GM18951 (cell line): ENCODE results near the gene ACBD6.
"Not testable (repeated sequence)": the region's sequence is repeated elsewhere in the genome, so short reads cannot be mapped to it uniquely, and the experiment has no call there.

Experiments
- POLR2A ChIP-seq: IDR thresholded peaks from 4 replicates; pipeline ENCODE4 v1.6.1; 2011; ENCODE audit warnings: mild to moderate bottlenecking; ENCODE audit not compliant: insufficient read length, insufficient read depth; ENCODE audit errors: extremely low read depth
- in situ Hi-C: fragments of 300-500 bp; cut with MboI; formaldehyde crosslinking; loops from one replicate; pipeline ENCODE4 v1.12.0; 2022; ENCODE audit warnings: low sequenced_read_pairs, mixed read lengths, inconsistent platforms; ENCODE audit not compliant: unreplicated experiment

The ACBD6 gene

DNA sequence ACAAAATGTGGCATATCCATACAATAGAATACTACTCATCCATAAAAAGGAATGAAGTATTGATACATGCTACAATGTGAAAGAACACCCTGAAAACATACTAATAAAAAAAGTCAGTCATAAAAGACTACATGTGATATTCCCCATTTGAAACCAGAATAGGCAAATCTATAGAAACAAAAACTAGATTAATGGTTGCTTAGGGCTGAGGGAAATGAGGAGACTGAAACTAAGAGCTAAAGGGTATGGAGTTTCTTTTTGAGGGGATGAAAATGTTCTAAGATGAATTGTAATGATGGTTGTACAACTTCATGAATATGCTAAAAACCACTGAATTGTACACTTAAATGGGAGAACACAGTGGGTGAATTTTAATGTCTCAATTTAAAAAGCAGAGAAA is 50.9 kb downstream of the ACBD6 start:
- in situ Hi-C loops: no loop called here
- no peak for TF ChIP-seq POLR2A

DNA sequence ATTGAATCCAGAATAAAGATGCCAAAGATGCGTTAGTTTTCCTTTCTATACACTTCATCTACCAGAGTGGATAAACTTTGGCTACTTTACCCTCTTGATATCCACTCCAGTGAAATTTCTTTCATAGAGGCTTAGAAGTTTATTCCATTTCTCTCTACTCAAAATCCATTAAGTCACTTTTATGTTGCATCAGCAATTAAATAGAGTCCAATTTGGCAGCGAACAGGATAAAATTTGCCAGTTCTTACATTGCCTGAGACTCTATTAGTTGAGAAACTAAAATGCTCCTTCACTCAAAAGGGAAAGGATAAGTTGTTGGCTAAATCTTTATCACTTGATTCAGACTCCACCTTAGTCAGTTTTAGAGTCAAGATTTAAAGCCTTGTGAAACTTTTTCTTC is 57.9 kb downstream of the ACBD6 start:
- in situ Hi-C loops: no loop called here
- no peak for TF ChIP-seq POLR2A

GRCh38 chr1:180440335-180440734 is 62.0 kb downstream of the ACBD6 start:
- in situ Hi-C loops: no loop called here
- no peak for TF ChIP-seq POLR2A

GRCh38 chr1:180435566-180435965 is 66.8 kb downstream of the ACBD6 start:
- no peak for TF ChIP-seq POLR2A
- in situ Hi-C loops: no loop called here

GRCh38 chr1:180433873-180434272 is 68.5 kb downstream of the ACBD6 start:
- in situ Hi-C loops: no loop called here
- TF ChIP-seq POLR2A: no peak

DNA sequence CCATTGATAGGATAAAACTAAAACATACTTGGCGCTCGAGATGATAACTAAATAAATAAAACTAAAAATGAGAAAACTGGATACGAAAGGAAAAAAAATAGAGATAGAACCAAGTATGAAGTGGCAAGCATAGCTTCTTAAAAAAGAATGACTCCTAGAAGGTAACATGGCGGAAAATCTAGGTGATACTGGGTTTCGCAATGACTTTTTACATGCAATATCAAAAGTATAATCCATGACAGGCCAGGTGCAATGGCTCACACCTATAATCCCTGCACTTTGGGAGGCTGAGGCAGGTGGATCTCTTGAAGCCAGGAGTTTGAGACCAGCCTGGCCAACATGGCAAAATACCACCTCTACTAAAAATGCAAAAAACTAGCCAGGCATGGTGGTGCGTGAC is 70.7 kb downstream of the ACBD6 start:
- TF ChIP-seq POLR2A: no peak
- in situ Hi-C loops: no loop called here

DNA sequence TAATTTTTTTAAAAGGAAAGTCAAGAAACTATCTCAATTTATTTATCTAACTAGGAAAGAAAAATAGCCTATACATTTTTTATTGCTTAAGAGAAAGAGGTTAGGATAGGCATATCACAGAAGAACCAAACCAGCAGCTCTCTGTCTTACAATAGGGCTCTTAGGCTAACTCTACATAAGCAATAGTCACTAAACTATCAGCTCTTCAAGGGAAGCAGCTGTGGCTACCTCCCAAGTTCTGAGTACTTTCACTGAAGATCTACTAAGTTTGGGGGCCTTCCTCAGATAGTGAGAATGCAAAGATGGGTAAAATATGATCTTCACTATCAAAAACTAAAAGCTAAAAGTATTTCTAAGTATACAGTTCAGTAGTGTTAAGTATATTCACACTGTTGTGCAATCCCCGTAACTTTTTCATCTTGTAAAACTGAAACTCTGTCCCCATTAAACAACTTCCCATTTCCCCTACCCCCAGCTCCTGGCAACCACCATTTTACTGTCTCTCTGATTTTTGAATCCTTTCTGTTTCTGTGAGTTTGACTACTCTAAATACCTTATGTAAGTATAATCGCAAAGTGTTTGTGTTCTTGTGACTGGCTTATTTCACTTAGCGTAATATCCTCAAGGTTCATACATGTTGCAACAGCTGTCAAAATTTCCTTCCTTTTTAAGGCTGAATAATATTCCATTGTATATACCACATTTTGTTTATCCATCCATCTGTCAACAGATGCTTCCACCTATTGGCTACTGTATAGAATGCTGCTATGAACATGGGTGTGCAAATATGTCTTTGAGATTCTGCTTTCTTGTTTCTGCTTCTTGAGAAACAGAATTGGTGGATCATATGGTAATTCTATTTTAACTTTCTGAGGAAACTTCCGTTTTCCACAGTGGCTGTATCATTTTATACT is 73.3 kb downstream of the ACBD6 start:
- in situ Hi-C loops: no loop called here
- no peak for TF ChIP-seq POLR2A

GRCh38 chr1:180425952-180426351 is 76.4 kb downstream of the ACBD6 start:
- in situ Hi-C loops: no loop called here
- TF ChIP-seq POLR2A: no peak

DNA sequence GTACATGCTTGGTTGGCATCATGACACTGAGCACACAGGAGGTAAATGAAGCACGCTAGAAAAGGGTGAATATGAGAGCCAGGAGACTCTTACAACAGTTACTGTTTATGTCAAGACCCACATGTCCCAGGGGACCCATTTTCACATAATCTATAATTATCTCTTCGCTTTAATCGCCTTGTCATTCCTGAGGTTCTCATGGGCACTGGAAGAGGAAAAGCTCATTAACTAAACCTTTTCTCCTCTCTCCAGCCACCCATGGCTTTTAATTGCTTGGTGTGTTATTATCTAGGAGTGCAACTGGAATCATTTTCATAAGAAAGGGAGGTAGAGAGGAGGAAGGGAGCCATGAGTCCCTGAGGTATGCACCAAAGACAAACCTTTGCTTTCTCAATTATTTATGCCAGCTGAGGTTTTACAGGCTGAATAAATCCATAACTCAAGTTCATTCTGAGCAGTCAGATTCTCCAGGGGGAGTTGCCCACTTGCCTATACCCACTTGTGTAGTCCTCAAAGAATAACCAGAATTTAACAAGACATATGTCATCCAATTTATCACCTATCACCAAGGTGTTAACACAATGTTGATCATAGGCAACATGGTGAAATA is 77.4 kb downstream of the ACBD6 start:
- TF ChIP-seq POLR2A: no peak
- in situ Hi-C loops: no loop called here

- TF ChIP-seq POLR2A: no peak
- in situ Hi-C loops: no loop called here
Observed at GRCh38 chr1:180421614-180422013, 80.8 kb downstream of the ACBD6 start.

GRCh38 chr1:180421145-180421544 is 81.2 kb downstream of the ACBD6 start:
- in situ Hi-C loops: not testable (repeated sequence)

DNA sequence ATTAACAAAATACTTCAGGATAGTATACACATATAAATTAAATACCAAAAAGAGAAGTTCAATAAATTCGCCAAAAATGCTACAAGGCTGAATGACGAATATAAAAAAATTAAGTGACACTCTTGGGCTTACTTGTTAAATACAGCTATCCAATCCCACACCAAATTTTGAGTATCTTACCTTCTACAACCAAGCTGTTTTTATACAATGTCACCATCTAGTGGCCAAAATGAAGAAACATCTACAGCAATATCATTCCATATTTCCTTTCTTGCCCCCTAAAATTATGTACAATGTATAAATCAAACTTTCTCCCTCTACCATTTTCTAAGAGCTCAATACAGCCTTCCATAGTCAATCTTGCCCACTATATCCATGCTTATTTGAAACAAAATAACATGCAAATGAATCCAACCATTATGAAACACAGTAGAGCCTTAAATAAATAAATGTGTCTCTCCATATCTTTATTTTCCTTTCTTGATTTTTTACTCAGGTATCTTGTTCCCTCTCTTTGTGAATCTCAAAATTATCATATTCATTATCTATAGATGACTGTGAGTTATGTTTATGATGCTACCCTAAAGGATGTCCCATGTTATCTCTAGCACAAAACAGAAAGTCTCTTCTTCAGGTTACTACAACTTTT is 86.3 kb downstream of the ACBD6 start:
- TF ChIP-seq POLR2A: no peak
- in situ Hi-C loops: no loop called here

DNA sequence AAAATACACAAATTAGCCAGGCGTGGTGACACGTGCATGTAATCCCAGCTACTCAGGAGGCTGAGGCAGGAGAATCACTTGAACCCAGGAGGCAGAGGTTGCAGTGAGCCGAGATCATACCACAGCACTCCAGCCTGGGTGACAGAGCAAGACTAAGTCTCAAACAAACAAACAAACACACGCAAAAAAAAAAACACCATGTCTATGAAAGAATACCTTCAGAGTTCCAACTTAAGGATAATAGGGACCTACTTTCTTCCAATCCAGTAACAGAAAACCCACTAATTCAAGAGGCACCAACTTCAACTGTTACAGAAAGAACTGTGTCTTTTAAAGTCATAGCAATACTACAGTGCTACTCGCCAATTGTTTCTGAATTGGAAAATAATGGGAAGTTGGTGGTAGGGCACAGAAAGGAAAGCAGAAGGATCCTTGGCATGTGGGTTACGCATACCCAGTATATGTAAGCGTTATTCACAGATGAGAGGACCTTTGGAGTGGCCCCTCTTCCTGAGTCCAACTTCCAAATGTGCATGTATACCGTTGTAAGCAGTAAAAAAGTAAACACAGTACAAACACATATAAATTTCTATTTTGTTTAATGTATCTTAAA is 87.0 kb downstream of the ACBD6 start:
- TF ChIP-seq POLR2A: no peak
- in situ Hi-C loops: no loop called here

DNA sequence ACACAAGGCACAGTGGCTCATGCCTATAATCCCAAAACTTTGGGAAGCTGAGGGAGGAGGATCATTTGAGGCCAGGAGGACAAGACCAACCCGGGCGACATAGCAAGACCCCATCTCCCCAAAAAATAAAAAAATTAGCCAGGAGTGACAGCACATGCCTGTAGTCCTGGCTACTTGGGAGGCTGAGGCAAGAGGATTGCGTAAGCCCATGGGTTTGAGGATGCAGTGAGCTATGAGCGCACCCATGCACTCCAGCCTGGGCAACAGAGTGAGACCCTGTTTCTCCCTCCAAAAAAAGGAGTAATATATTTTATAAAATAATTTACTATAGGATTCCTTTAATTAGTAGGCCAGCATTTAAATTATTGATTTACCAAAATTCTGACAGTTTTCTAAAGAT is 89.8 kb downstream of the ACBD6 start:
- in situ Hi-C loops: no loop called here
- no peak for TF ChIP-seq POLR2A

- in situ Hi-C loops: not testable (repeated sequence)
Observed at GRCh38 chr1:180408128-180408527, 94.2 kb downstream of the ACBD6 start.
